Activated CD4-positive, alpha-beta T cell treated with anti-CD3 and anti-CD28 coated beads for 1 hour (primary cell): ENCODE data around the gene KCNJ9.

ENCODE experiments used
- DNase-seq: peaks from one replicate; pipeline ENCODE4 v3.0.0-alpha.2; 2020

KCNJ9 gene

DNA sequence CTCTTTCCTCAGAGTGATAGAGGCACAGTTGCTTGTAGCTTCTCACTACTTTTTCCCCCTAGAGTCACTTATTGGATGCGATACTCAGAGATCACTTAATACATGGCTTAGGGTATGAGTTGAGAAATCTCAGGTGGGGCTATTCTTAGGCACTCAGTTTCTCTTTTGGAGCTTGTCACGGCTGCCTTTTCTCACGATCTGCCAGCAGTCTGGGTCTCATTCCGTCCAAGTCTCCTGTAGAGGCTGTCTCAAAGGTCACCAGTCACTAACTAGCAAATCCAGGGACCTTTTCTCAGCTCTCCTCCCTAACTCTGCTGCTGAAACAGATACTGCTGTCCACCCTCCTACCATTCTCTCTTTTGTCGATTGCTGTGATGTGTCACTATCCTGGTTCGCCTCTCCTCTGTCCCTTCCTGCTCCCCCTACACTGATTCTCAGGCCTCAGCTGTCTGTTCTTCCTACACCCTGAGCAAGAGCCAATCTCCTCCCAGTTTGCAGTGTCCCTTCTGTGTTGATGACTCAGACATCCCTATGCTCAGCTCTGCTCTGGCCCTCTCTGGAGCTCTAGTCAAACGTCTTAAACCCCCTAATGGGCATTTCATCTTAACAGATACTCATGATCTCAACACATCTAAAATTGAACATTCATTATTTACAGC lies 46.7 kb downstream of the KCNJ9 start:
- DNase-seq: no peak

DNA sequence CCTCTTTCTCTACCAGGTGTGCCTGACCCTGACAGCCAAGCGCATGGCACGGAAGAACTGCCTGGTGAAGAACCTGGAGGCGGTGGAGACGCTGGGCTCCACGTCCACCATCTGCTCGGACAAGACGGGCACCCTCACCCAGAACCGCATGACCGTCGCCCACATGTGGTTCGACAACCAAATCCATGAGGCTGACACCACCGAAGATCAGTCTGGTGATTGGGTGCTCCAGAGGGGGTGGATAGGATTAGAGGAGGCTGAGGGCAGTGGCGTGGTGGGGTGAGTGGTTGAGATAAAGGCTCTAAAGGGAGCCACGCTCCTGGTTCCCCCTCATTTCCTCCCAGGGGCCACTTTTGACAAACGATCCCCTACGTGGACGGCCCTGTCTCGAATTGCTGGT lies 47.3 kb downstream of the KCNJ9 start:
- no peak for DNase-seq

DNA sequence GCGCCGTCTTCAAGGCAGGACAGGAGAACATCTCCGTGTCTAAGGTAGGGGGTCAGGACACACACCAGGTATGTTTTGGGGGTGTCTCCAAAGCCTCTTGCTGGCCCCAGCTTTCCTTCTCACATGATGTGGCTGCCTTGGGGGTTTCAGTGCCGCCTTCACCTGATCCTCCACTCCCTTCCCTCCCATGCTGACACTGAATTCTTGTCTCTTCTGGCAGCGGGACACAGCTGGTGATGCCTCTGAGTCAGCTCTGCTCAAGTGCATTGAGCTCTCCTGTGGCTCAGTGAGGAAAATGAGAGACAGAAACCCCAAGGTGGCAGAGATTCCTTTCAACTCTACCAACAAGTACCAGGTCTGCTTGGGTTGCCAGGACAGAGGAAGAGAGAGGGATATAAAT lies 47.7 kb downstream of the KCNJ9 start:
- no peak for DNase-seq

DNA sequence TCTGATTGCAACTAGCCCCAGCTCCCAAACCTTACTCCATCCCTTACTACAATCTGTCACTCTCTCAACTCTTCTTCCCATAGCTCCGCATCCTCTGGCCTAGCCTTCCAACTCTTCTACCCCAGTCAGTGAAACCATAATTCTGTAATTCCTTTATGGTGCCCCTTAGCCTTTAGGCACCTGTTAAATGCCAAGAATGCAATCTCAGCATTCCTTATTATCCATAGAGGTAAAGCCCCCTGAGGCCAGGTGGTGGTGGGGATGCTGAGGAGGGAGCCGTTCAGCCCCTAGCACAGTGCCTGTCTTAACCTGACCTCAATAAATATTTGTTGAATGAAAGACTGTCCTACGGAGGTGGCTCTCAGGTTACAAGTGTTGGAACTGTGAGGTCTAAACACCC lies 48.2 kb downstream of the KCNJ9 start:
- DNase-seq: no peak

DNA sequence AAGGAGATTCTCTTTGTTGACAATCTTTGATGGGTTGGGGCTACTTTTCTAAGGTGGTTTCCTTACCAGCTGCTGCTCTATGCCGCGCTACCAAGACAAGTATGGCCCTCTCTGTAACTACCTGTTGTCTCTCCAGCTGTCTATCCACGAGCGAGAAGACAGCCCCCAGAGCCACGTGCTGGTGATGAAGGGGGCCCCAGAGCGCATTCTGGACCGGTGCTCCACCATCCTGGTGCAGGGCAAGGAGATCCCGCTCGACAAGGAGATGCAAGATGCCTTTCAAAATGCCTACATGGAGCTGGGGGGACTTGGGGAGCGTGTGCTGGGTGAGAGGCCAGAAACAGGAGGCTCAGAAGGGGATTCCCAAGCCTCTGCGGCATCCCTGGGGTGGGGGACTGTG lies 48.6 kb downstream of the KCNJ9 start:
- no peak for DNase-seq

DNA sequence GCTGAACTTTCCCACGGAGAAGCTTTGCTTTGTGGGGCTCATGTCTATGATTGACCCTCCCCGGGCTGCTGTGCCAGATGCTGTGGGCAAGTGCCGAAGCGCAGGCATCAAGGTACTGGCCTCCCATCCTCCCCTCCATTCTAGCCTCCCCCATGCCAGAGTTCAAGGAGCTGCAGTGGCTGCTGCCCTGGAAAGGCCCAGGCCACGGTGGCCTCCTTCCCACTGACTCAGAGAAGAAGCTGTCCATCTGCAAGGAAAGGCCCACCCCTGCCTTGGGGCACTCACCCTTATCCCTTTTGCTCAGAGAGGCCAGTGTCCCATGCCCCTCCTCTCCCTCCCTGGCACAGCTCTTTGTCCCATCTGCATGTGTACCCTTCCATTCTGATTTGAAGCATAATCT lies 49.1 kb downstream of the KCNJ9 start:
- no peak for DNase-seq

DNA sequence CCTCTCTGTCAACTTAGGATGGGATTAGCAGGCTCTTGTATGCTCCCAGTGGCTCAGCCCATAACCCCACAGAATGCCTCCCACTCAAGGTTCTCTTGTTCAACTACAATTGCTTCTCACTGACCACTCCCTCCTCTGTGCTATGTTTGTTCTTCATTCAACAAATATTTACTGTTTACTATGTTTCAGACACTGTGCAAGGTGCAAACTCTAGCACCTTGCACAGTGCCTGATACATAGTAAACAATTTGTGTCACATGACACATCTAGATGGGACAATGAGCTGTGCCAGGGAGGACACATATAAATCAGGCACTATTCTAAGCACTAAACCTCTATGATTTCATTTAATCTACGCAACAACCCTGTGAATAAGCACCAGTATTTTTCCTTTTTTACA lies 49.6 kb downstream of the KCNJ9 start:
- no peak for DNase-seq

DNA sequence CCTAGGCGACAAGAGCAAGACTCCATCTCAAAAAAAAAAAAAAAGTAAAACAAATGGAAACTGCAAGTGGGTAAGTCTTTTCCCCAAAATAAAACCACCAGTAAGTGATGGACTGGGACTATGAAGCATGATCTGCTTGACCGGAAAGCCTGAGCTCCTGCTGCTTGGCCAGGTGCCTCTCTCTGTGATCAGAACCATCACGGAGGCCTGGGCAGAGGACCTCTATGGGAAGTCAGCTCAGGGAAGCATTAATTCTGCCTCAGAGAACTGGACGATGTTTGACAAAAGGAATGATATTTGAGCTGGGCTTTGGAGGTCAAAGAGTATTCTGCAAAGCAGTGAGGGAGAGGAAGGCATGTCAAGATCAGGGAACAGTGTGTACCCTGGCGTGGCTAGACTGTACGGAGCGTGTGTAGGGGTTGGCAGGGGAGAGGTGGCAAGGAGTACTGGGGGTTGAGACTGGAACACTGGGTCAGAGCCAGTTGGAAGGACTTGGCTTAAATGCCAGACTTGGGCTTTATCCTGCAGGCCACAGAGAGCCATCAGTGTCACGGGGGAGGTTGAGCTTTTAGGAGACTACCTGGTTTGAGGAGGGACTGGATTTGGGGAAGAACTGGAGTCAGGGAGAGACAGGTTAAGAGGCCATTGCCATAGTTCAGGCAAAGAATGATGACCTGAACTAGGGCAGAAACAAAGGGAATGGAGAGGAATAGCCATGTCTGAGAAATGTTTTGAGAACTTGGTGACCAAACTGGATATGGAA lies 50.6 kb downstream of the KCNJ9 start:
- DNase-seq: no peak

DNA sequence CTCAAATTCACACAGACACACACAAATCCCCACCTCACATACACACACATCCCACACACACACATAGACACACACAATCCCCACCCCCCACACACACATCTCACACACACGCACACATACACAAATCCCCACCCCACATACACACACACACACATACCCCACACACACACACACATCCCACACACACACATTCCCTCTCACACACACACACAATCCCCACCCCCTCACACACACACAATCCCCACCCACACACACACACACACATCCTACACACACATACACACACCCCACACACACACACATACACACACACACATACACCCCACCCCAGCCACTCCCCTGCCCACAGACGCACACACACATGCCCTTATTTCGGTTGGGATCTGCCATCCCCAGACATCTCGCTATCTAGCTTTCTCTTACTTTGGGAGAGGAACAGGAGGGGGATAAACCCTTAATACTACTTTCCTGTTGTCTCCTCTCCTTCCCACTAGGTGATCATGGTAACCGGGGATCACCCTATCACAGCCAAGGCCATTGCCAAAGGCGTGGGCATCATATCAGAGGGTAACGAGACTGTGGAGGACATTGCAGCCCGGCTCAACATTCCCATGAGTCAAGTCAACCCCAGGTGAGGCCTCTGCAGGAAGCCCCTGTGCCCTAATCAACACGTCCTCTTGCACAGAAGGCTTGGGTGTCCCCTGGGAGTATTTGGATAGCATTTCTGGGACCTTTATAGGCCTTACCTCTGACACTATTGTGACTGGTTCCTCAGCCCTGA lies 52.8 kb downstream of the KCNJ9 start:
- no peak for DNase-seq

DNA sequence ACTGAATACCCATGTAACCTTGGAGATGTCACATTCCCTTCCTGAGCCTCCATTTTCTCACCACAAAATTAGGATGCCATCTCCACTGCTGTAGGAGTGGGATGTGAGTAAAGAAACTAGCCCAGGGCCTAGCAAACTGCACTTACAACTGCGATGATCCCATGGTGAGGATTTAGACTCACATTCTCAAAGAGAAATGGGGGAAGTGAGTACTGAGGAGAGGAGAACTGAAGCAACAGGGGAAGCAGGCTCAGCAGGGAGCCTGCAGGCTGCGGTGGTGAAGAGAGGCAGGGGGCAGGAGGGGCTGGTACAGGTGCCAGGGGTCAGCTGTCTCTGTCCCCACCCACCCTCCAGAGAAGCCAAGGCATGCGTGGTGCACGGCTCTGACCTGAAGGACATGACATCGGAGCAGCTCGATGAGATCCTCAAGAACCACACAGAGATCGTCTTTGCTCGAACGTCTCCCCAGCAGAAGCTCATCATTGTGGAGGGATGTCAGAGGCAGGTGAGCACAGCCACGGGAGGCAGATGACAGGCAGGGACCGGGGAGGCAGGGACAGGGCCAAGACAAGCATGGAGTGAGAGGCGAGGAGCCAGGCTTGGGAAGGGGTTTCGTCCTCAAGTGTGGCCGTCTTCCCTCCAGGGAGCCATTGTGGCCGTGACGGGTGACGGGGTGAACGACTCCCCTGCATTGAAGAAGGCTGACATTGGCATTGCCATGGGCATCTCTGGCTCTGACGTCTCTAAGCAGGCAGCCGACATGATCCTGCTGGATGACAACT lies 53.6 kb downstream of the KCNJ9 start:
- no peak for DNase-seq

DNA sequence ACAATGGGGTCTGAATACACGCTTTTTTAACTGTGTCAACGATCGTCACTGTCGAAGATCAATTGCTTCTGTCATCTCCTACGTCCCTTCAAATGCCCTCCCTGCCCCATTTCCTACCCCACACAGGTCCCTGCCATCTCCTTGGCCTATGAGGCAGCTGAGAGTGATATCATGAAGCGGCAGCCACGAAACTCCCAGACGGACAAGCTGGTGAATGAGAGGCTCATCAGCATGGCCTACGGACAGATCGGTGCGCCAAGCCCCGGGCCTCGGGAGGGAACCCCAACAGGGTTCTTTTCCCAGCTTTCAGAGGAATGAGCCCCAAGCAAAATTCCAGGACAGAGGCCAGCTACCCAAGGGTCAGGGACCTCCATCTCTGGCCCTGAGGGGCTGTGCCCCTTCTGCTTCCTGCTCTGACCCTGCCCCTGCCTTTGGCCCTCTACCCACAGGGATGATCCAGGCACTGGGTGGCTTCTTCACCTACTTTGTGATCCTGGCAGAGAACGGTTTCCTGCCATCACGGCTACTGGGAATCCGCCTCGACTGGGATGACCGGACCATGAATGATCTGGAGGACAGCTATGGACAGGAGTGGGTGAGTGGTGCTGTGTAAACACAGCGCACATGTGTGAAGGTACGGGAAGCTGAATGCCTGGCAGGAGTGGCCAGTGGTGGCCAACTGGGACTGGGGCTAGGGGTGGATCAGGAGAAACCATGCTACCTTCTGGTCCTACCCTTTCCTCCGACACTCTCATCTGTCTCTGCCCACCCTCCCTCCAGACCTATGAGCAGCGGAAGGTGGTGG lies 55.0 kb downstream of the KCNJ9 start:
- DNase-seq: no peak

DNA sequence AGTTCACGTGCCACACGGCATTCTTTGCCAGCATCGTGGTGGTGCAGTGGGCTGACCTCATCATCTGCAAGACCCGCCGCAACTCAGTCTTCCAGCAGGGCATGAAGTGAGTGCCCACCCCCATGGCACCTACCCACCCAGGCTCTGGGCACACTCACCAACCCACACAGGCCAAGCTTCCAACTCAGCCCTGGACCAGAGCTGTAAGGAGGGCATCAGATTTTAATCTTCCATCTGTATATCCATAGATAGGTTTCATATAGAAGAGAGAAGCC lies 55.5 kb downstream of the KCNJ9 start:
- DNase-seq: no peak

DNA sequence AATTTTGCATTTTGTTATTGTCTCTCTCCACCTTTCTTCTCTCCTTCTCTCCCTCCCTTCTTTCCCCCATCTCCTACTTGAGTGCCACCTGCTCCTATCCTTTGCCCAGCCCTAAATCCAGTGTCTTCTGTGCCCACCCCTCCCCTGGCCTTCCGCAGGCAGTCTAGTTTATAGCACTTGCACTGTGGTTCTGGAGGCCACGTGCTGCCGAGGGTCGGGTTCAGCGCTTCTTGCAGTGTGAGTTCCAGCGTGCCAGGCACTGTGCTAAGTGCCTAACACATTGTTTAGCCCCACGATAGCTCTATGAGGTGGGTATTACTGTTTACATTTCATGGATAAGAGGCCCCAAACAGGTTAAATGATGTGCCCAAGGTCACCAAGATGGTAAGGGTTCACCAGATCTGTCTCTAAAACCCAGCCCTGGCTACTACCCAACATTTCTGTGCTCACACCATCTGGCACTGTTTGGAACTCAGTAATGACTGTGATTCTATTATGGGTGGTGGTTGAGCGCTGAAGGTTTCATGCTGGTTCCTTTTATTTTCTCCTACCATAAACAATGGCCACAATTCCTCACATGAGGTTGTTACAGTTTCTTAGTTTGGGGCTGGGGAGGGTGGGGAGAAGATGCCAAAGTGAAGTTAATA lies 56.0 kb downstream of the KCNJ9 start:
- DNase-seq: no peak

DNA sequence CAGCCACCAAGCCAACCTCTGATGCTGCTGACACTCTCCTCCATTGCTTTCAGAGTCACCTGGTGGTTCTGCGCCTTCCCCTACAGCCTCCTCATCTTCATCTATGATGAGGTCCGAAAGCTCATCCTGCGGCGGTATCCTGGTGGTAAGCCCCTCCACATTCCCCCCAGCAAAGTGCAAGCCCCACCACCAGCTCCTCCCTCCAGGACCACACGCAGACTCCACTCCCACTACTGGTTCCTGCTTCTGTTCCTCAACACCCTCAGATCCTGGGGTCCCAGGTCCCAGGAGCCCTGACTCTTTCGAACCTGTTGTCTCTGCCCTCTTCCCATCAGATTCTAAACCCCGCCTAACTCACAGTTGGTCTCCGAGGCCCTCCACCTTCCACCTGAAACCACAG lies 58.5 kb downstream of the KCNJ9 start:
- no peak for DNase-seq
